Tibial nerve (tissue), 3 donors: ENCODE measurements around the gene USP8.

Experiments used
- POLR2A ChIP-seq, 2 donors: fragments of 450-650 bp; IDR thresholded peaks; one replicate each; pipeline ENCODE4 v1.6.1; 2017; ENCODE audit warnings: antibody characterized with exemption in 2 of 2, mild to moderate bottlenecking in 2 of 2, moderate library complexity in 2 of 2
- TF ChIP-seq, protein P1 (sequence below), 5 experiments: fragments of 200-600 bp in 3 of 5; fragments of 450-650 bp in 2 of 5; sonication (generic) in 3 of 5; IDR thresholded peaks; one replicate each; pipeline ENCODE4 v1.5.1; 2016 to 2019; ENCODE audit warnings: antibody characterized with exemption in 5 of 5, mild to moderate bottlenecking in 3 of 5, moderate library complexity in 2 of 5

DNA sequence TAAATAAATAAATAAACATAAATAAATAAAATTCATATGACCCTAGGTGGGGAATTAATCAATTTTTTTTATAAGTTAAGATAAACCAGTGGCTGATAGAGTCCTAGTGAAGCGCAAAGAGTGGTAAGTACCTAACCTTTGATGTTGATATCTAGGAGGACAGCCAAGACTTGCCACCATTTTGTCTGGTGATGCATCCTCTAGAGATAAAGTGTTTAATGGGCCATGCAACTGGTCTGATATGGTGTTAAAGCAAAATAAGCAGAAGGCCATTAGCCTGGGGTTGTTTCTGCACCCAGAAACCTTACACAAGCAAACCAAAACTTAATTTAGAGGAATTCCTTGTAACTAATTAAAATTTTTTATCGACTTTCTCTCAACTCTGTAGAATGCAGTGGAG, 9.6 kb upstream of the USP8 start:
- TF ChIP-seq, protein P1, sequence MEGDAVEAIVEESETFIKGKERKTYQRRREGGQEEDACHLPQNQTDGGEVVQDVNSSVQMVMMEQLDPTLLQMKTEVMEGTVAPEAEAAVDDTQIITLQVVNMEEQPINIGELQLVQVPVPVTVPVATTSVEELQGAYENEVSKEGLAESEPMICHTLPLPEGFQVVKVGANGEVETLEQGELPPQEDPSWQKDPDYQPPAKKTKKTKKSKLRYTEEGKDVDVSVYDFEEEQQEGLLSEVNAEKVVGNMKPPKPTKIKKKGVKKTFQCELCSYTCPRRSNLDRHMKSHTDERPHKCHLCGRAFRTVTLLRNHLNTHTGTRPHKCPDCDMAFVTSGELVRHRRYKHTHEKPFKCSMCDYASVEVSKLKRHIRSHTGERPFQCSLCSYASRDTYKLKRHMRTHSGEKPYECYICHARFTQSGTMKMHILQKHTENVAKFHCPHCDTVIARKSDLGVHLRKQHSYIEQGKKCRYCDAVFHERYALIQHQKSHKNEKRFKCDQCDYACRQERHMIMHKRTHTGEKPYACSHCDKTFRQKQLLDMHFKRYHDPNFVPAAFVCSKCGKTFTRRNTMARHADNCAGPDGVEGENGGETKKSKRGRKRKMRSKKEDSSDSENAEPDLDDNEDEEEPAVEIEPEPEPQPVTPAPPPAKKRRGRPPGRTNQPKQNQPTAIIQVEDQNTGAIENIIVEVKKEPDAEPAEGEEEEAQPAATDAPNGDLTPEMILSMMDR (IDR thresholded peaks at IDR 0.05), result no peak
- no peak for TF ChIP-seq POLR2A (IDR thresholded peaks at IDR 0.05)
